Muscle of back (tissue), 11 donors: ENCODE data around the gene DBN1. TPM values are rescaled to one million over a fixed set of nuclear protein-coding genes. Genes with fewer than 3 reads are reported as not detected.
A peak's percentile ranks its signal among the peaks of the same experiment; 100 is the strongest.
"Not testable (repeated sequence)": the region's sequence is repeated elsewhere in the genome, so short reads cannot be mapped to it uniquely, and the experiment has no call there.

Experiments
- DNase-seq, 3 donors: peaks; one replicate each; pipeline versions ENCODE4 v3.0.0 to v3.0.0-alpha.2; 2013
- polyA plus RNA-seq, 10 donors: library from polyadenylated mRNA; unstranded; fragments of 120-200 nt; gene quantifications; one replicate each; pipeline ENCODE4 v1.2.1, GENCODE V29; 2013; ENCODE audit not compliant: insufficient read length in 10 of 10

Gene DBN1
- polyA plus RNA-seq, 10 donors: 157 to 266 (median 221) TPM

- no peak for DNase-seq
Observed at GRCh38 chr5:177431317-177432142, 41.9 kb downstream of the DBN1 start.

- DNase-seq: no peak
Observed at GRCh38 chr5:177430972-177431316, 42.5 kb downstream of the DBN1 start.

DNA sequence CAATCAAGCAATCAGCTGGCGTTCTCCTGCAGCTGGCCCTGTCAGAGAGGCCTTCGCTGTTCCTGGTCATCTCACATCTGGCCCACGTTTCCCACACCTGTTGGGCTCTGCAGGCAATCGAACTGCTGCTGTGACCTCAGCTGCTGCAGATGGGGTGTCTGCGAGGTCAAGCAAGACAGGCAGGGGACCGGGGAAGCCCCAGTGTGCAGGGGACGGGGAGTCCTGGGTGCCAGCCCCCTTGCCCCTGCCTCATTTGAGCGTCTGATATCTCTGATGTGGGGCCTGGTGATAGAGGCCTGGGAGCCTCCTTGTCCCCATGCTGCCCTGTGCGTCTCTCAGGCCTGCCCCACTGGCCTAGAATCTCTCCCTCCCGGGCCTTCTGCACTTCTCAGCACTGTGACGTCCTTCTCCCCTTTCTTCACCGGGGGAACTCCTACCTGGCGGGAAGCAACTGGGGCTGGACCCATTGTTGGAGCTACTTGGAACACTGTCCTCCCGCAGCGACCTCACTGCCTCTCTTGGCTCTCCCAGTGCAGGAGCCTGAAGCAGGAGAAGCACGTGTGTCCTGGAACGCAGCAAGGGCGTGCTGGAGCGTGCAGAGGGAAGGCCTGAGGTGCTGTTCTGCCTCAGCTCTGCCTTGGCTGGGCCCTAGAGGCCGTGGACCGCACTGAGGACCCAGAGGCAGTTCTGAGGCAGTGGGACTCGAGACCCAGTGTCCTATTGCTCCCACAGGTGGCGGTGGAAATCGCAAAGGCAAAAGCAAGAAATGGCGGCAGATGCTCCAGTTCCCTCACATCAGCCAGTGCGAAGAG is 43.1 kb downstream of the DBN1 start:
- peak in 1 of 3 donors; percentile 60 for DNase-seq

DNA sequence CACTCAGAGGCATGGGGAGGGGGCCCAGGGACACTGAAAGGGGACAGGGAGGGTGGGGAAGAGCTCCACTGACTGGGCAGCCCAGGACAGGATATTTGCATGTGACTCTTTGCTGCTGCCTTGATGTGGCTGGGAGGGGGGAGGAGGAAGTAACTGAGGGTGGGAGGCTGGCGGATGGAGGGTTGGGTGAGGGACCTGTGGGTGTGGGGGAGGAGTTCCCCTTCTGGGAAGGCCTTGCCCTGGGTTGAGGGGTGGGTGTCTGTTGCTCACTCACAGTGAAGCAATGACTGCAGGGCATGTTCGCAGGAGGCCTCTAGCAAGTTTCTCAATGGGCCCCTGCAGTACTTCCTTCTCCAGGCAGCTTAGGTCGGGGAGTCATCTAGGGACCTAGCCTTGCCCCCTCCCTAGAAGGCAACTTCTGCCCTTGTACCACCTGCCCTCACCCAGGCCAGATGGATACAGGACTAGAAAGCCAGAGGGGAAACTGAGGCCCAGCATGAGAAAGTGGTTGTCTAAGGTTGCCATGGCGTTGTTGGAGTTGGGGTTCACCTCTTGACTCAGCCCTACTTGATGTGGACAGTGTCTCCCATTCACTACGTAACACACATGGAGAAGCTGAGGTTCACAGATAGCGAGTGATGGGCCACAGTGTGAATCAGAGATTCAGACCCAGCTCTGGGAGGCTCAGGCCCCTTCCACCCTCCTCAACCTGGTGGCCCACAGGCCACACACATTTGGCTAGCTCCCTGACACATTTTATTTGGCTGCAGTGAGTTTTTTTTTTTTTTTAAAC is 44.0 kb downstream of the DBN1 start:
- DNase-seq: no peak

- DNase-seq: no peak
Observed at GRCh38 chr5:177428574-177429217, 44.7 kb downstream of the DBN1 start.

- DNase-seq: no peak
Observed at GRCh38 chr5:177427919-177428573, 45.4 kb downstream of the DBN1 start.

GRCh38 chr5:177427211-177427822 is 46.1 kb downstream of the DBN1 start:
- DNase-seq: no peak

DNA sequence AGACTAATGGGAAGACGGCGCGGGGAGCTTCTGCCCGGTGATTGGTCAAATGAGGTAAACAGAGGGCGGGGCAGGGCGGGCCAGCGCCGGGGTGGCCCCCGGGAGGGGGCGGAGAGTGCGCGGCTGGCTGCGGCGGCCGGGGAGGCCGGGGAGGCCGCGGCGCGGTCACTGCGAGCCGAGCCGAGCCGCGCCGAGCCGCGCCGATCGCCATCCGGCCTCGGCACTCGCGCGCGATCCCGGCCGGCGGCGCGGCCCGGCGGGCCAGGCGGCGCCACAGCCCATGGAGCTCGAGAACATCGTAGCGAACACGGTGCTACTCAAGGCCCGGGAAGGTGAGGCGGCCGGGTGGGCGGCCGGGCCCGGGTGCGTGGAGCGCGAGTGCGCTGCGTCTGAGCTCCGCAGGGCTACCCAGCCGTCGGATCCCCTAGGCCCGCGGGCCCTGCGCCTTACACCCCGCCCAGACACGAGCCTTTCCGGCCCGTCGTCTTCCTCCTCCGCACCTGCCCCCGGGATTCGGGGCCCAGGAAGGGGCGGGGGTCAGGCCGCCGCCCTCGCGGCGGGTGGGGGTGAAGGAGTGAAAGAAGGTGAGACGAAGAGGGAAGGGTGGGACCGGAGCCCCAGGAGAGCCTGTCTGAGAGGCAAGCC is 46.7 kb downstream of the DBN1 start, which contains the start of gene GRK6:
GRK6 (plus strand) TSS at position 111 of the 645 bp plus-strand sequence; CDS start at position 281, 170 bp downstream.
- no peak for DNase-seq

- DNase-seq: peak; percentile 100
Observed at GRCh38 chr5:177425801-177426565, 47.5 kb downstream of the DBN1 start.

DNA sequence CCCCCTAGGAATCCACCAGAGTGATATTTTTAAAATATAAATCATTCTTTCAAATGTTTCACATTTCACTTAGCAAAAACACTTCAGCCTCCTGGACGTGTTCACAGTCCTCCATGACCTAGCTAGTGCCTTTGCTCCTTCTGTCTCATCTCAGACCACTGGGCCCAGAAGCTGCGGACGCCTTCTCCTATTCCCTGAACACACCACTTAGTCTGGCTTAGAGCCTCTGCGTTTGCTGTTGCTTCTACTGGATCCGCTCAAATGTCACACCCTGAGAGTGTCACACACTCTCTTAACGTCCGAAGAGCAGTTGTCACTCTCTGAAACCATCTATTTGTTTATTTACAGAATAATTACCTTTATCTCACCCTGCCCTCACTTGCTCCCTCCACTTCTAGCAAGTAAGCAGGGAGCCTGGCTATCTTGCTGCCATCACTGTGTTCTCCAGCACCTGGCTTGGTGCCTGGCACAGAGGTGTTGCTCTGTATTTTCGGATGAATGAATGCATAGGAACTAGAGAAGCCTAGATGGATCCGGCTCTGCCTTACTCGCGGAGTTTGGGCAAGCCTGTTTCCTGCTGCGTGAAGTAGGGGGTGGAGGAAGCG is 48.1 kb downstream of the DBN1 start:
- DNase-seq: no peak

GRCh38 chr5:177423671-177424070 is 49.8 kb downstream of the DBN1 start:
- no peak for DNase-seq

DNA sequence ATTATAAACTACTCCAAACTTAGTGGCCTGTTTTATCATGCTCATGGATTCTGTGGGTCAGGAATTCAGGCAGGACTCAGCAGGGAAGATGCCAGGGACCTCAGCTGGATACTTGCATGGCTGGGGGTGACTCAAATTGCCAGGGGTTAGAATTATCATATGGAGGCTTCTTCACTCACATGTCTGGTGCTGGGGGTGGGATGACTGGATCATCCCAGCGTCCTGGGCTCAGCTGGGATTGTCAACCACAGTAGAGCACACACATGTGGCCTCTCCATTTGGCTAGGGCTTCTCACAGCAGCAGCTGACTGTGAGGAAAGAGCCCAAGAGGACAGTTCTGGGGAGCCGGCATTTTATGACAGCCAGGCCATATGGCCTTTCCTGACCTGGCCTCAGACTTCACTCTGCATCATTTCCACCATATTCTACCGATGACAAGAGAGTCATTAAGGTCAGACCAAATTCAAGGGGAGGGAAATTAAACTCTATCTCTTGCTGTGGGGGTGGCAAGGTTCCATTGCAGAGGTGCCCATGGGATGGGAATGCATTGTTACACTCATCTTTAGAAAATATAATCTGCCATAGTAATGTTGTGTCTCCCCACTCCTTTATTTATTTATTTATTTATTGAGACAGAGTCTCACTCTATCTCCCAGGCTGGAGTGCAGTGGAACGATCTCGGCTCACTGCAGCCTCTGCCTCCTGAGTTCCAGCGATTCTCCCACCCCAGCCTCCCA is 52.2 kb downstream of the DBN1 start:
- no peak for DNase-seq

- DNase-seq: not testable (repeated sequence)
Observed at GRCh38 chr5:177420472-177420871, 53.0 kb downstream of the DBN1 start.

DNA sequence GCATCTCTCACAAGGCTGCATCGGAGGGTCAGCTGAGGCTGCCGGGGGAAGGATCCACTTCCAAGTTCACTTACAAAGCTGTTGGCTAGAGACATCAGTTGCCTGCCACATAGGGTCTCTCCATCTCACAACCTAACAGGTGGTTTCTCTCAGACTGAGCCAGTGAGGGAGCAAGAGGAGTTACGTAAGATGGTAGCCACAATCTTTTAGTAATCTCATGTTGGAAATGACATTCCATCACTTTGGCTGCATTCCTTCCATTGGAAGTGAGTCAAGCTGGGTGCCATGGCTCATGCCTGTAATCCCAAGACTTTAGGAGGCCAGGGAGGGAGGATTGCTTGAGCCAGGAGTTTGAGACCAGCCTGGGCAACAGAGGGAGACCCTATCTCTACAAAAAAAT is 54.4 kb downstream of the DBN1 start:
- DNase-seq: no peak

DNA sequence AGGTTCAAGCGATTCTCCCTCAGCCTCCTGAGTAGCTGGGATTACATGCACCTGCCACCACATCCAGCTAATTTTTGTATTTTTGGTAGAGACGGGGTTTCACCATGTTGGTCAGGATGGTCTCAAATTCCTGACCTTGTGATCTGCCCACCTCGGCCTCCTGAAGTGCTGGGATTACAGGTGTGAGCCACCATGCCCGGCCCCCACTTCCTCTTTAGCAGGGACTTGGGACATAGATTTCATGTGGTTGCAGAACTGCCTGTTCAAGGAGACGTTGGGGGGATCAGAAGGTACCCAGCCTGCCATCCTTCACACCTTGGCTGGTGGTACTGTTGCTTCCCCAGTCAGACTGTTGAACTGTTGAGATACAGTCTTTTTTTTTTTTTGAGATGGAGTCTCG is 56.4 kb downstream of the DBN1 start:
- not testable (repeated sequence) for DNase-seq

- DNase-seq: no peak
Observed at GRCh38 chr5:177414481-177414880, 59.0 kb downstream of the DBN1 start.

- DNase-seq: no peak
Observed at GRCh38 chr5:177412603-177413233, 60.7 kb downstream of the DBN1 start.

DNA sequence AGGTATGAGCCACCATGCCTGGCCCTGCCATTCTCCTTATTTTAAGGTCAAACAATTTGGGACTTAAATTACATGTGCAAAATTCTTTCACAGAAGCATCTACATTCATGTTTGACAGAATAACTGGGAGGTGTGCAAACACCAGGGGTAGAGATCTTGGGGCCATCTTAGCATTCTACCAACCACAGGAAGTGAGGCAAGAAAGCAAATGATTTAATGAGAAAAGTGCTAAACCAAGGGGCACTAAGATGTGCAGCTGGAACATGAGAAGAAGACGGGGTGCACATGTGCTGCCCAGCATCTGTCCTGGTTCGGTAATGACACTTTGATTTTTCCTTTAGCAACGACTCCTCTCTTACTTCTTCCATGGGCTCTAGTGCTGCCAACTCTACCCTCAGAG is 62.9 kb downstream of the DBN1 start:
- DNase-seq: no peak
